Measurements from ENCODE around the gene MAP3K8.

DNA sequence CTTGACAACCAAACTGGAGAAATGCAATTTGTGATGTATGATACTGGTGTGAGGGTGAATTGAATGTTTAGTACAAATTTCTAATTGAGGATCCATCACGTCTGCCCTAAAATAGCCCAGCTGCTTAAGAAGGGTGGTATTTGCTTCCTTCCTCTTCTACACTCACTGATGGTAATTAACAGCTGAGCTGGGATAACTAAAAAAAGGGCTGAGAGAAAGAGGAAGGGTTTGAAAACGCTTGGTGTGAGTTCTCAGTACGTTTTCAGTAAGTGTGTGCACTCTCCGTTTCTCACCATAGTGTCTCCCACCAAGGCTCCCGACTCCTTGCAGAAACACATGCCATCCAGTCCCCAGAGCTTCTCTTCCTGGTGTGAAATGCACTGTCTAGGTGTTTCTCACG, 54.3 kb downstream of the MAP3K8 start:
- no peak for TF ChIP-seq ZFP3 (CRISPR knock-in tag; IDR thresholded peaks at IDR 0.05)
- TF ChIP-seq, protein P1, sequence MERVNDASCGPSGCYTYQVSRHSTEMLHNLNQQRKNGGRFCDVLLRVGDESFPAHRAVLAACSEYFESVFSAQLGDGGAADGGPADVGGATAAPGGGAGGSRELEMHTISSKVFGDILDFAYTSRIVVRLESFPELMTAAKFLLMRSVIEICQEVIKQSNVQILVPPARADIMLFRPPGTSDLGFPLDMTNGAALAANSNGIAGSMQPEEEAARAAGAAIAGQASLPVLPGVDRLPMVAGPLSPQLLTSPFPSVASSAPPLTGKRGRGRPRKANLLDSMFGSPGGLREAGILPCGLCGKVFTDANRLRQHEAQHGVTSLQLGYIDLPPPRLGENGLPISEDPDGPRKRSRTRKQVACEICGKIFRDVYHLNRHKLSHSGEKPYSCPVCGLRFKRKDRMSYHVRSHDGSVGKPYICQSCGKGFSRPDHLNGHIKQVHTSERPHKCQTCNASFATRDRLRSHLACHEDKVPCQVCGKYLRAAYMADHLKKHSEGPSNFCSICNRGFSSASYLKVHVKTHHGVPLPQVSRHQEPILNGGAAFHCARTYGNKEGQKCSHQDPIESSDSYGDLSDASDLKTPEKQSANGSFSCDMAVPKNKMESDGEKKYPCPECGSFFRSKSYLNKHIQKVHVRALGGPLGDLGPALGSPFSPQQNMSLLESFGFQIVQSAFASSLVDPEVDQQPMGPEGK (CRISPR knock-in tag; IDR thresholded peaks at IDR 0.05; ENCODE audit: borderline replicate concordance): no peak
- no peak for TF ChIP-seq ARNTL (CRISPR knock-in tag; IDR thresholded peaks at IDR 0.05; ENCODE audit: borderline replicate concordance, low read depth)
- TF ChIP-seq BACH2 (CRISPR knock-in tag; IDR thresholded peaks at IDR 0.05; ENCODE audit: borderline replicate concordance): no peak
- TF ChIP-seq, protein P2, sequence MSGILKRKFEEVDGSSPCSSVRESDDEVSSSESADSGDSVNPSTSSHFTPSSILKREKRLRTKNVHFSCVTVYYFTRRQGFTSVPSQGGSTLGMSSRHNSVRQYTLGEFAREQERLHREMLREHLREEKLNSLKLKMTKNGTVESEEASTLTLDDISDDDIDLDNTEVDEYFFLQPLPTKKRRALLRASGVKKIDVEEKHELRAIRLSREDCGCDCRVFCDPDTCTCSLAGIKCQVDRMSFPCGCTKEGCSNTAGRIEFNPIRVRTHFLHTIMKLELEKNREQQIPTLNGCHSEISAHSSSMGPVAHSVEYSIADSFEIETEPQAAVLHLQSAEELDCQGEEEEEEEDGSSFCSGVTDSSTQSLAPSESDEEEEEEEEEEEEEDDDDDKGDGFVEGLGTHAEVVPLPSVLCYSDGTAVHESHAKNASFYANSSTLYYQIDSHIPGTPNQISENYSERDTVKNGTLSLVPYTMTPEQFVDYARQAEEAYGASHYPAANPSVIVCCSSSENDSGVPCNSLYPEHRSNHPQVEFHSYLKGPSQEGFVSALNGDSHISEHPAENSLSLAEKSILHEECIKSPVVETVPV (CRISPR knock-in tag; IDR thresholded peaks at IDR 0.05): no peak

All from SK-N-SH treated with all-trans-retinoic acid at 6 μM for 48 hours (cell line).